Endodermal cell (in vitro differentiated cells): ENCODE data around the gene LCP1. TPM values are rescaled to one million over a fixed set of nuclear protein-coding genes. Genes with fewer than 3 reads are reported as not detected.

Source experiments
- DNase-seq: peaks from one replicate; pipeline ENCODE4 v3.0.0-alpha.2; 2017
- H3K27ac ChIP-seq: 2 replicates; pipeline ENCODE4 v1.5.1; 2013; ENCODE audit warnings: mild to moderate bottlenecking, low read depth, low read length, moderate library complexity
- H3K27me3 ChIP-seq: 2 replicates; pipeline ENCODE4 v1.6.1; 2013; ENCODE audit warnings: mild to moderate bottlenecking, low read length, moderate library complexity; ENCODE audit not compliant: insufficient read depth, control insufficient read depth, poor library complexity, severe bottlenecking
- H3K36me3 ChIP-seq: 2 replicates; pipeline ENCODE4 v1.7.0; 2013; ENCODE audit warnings: mild to moderate bottlenecking, low read length, moderate library complexity; ENCODE audit not compliant: control insufficient read depth, insufficient read depth
- H3K4me1 ChIP-seq: one replicate; pipeline ENCODE4 v1.7.0; 2013; ENCODE audit warnings: low read length; ENCODE audit not compliant: control insufficient read depth, insufficient read depth
- H3K4me3 ChIP-seq: 2 replicates; pipeline ENCODE4 v1.5.1; 2013; ENCODE audit warnings: mild to moderate bottlenecking, low read length, moderate library complexity
- H3K9ac ChIP-seq: 2 replicates; pipeline ENCODE4 v1.6.1; 2013; ENCODE audit warnings: mild to moderate bottlenecking, low read length, moderate library complexity; ENCODE audit not compliant: poor library complexity, severe bottlenecking; ENCODE audit errors: extremely low read depth
- H3K9me3 ChIP-seq: 2 replicates; pipeline ENCODE4 v1.6.1; 2013; ENCODE audit warnings: mild to moderate bottlenecking, low read length, moderate library complexity; ENCODE audit not compliant: control insufficient read depth
- H3K27ac Mint-ChIP-seq: 2 replicates; pipeline ENCODE4 v1.8.0; 2020; ENCODE audit warnings: mixed read lengths
- H3K27me3 Mint-ChIP-seq: 2 replicates; pipeline ENCODE4 v1.8.0; 2021; ENCODE audit warnings: mild to moderate bottlenecking, mixed read lengths; ENCODE audit not compliant: insufficient read depth
- H3K36me3 Mint-ChIP-seq: 2 replicates; pipeline ENCODE4 v1.8.0; 2020; ENCODE audit warnings: low read depth, mixed read lengths
- H3K4me1 Mint-ChIP-seq: 2 replicates; pipeline ENCODE4 v1.8.0; 2020; ENCODE audit warnings: mixed read lengths
- H3K4me3 Mint-ChIP-seq: 2 replicates; pipeline ENCODE4 v1.8.0; 2020; ENCODE audit warnings: mild to moderate bottlenecking, moderate library complexity, mixed read lengths
- H3K9me3 Mint-ChIP-seq: 2 replicates; pipeline ENCODE4 v1.8.0; 2020; ENCODE audit warnings: mild to moderate bottlenecking, mixed read lengths
- WGBS, 2 experiments: methylation state at CpG; one replicate each; pipeline versions ENCODE4 v1.1.5 to v1.1.7; 2013; ENCODE audit warnings: missing lambda C conversion rate in 2 of 2, mixed read lengths in 1 of 2; ENCODE audit not compliant: insufficient coverage in 1 of 2, insufficient read length in 1 of 2; 5-methylcytosine and 5-hydroxymethylcytosine counted together
- total RNA-seq, 2 donors: library from RNA; stranded (reverse); fragmentation: NEBNext Ultra II Directional in 1 of 2; extraction: Animal tissue kit (Norgen Biotek cat#: 25700) in 1 of 2; gene quantifications; 2 replicates in 1 of 2; 3 replicates in 1 of 2; pipeline ENCODE4 v1.2.1, GENCODE V29; 2021
- TF ChIP-seq, protein P1 (sequence below): fragments of 200-600 bp; sonication (generic); conservative IDR thresholded peaks from 2 replicates; pipeline ENCODE4 v1.5.0; 2021; ENCODE audit warnings: antibody characterized with exemption, mild to moderate bottlenecking

LCP1 gene
- total RNA-seq, 2 donors from 2014 or later, result 3.0 to 16.8 TPM

DNA sequence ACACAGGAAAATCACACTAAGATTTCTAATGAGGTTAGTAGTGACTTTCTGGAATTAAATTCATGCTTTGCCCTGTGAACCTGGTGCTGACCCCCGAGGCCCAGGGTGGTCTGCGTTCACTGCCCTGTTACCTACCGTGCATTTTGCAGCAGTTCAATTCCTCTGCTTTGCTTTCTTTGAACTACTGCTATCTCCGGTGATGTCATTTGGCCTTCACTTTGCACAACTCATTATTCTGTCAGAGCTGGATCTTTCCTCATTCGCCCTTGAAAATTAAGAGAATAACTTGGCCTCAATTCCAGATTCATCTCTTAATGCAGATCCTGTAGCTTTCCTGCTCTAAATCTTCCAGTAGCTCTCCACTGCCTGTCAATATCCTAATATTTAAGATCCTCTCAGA lies 21.0 kb upstream of the LCP1 start:
- Mint-ChIP-seq H3K27ac (no peak overlapping the region), H3K27me3 (no peaks in the 10 kb centered on the region), H3K4me1 (peaks cover 3% of the 10 kb centered on the region), H3K4me3 (no peak overlapping the region), H3K36me3 (no peaks in the 10 kb centered on the region), H3K9me3 (no peaks in the 10 kb centered on the region)
- Histone ChIP-seq H3K36me3 (no peaks in the 10 kb centered on the region), H3K4me1 (no peaks in the 10 kb centered on the region), H3K27ac (no peak overlapping the region), H3K9me3 (no peaks in the 10 kb centered on the region), H3K27me3 (no peaks in the 10 kb centered on the region), H3K4me3 (no peak overlapping the region), H3K9ac (no peak overlapping the region)
- no peak for DNase-seq
- TF ChIP-seq, protein P1, sequence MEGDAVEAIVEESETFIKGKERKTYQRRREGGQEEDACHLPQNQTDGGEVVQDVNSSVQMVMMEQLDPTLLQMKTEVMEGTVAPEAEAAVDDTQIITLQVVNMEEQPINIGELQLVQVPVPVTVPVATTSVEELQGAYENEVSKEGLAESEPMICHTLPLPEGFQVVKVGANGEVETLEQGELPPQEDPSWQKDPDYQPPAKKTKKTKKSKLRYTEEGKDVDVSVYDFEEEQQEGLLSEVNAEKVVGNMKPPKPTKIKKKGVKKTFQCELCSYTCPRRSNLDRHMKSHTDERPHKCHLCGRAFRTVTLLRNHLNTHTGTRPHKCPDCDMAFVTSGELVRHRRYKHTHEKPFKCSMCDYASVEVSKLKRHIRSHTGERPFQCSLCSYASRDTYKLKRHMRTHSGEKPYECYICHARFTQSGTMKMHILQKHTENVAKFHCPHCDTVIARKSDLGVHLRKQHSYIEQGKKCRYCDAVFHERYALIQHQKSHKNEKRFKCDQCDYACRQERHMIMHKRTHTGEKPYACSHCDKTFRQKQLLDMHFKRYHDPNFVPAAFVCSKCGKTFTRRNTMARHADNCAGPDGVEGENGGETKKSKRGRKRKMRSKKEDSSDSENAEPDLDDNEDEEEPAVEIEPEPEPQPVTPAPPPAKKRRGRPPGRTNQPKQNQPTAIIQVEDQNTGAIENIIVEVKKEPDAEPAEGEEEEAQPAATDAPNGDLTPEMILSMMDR, result no peak
- 90 to 98% methylated on average over 5 of the region's 5 CpGs for WGBS, 2 experiments

DNA sequence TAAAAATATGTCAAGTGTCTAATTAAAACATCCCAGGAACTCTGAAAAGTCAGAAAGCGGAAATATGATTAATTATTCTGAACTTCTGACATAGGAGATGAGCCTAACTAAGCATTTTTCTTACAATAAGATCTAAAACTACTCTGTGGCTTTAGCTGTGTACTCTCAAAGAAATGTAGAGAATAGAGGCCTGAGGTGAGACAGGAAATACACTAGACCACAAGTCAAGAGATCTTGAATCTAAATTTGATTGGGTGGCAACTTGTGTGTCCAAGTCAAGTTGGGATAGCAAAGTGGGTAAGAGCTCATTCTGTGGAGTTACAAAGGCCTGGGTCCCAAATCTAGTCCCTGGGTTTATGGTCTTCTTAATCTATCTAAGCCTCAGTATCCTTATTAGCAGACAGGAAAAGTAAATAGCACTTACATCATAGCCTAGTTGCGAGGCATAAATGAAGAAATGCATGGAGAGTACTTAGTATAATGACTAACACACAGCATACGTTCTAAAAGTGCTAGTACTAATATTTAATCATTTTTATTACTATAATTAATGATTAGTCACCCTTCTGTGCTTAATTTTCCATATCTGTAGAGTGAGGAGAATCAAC lies 20.3 kb upstream of the LCP1 start:
- Mint-ChIP-seq H3K36me3 (no peaks in the 10 kb centered on the region), H3K4me3 (no peak overlapping the region), H3K27ac (no peak overlapping the region), H3K4me1 (no peaks in the 10 kb centered on the region), H3K9me3 (no peaks in the 10 kb centered on the region), H3K27me3 (no peaks in the 10 kb centered on the region)
- WGBS, 2 experiments, result 96 to 100% methylated on average over 1 to 2 of the region's 3 CpGs
- H3K36me3 ChIP-seq, result no peaks in the 10 kb centered on the region
- no peak overlapping the region for H3K27ac ChIP-seq
- no peak overlapping the region for H3K4me3 ChIP-seq
- H3K9ac ChIP-seq, result no peak overlapping the region
- H3K27me3 ChIP-seq, result no peaks in the 10 kb centered on the region
- no peaks in the 10 kb centered on the region for H3K4me1 ChIP-seq
- DNase-seq, result no peak
- H3K9me3 ChIP-seq, result no peaks in the 10 kb centered on the region
- TF ChIP-seq, protein P1, result no peak

DNA sequence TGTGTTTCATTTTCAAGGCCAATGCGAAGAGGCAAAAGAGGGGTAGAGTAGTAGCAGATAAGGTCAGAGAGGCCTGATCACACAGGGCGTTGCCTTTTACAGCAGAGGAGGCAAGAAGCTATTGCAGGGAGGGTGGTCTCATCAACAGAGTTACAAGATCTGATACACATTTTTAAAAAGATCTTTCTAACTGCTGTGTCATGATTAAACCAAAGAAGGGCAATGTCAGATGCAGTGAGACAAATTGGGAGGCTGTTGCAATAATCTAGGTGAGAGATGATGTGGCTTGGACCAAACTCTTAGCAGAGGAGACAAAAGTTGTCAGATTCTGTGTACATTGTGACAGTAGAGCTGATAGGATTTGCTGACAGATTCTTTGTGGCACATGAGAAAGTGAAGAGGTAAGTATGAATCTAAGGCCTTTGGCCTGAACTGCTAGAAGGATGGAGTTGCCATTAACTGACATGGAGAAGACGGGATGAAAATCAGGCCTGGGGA lies 16.8 kb upstream of the LCP1 start:
- Histone ChIP-seq H3K9ac (no peak overlapping the region), H3K9me3 (no peaks in the 10 kb centered on the region), H3K27ac (no peak overlapping the region), H3K4me3 (no peak overlapping the region), H3K36me3 (no peaks in the 10 kb centered on the region), H3K27me3 (no peaks in the 10 kb centered on the region), H3K4me1 (no peaks in the 10 kb centered on the region)
- TF ChIP-seq, protein P1, result no peak
- Mint-ChIP-seq H3K4me3 (no peak overlapping the region), H3K27me3 (no peaks in the 10 kb centered on the region), H3K9me3 (no peaks in the 10 kb centered on the region), H3K4me1 (no peaks in the 10 kb centered on the region), H3K36me3 (no peaks in the 10 kb centered on the region), H3K27ac (no peak overlapping the region)
- no peak for DNase-seq
- 78 to 90% methylated on average over 3 of the region's 3 CpGs for WGBS, 2 experiments
